ENCODE measurements around the gene ETF1.
"Not testable (repeated sequence)": the region's sequence is repeated elsewhere in the genome, so short reads cannot be mapped to it uniquely, and the experiment has no call there.

ETF1 gene

GRCh38 chr5:138482638-138483037 lies 60.4 kb downstream of the ETF1 start:
- DNase-seq, result no peak

- no peak for DNase-seq
Observed at GRCh38 chr5:138476918-138477317, 66.1 kb downstream of the ETF1 start.

- not testable (repeated sequence) for DNase-seq
Observed at GRCh38 chr5:138473151-138473550, 69.9 kb downstream of the ETF1 start.

- no peak for DNase-seq
Observed at GRCh38 chr5:138472353-138472752, 70.7 kb downstream of the ETF1 start.

DNA sequence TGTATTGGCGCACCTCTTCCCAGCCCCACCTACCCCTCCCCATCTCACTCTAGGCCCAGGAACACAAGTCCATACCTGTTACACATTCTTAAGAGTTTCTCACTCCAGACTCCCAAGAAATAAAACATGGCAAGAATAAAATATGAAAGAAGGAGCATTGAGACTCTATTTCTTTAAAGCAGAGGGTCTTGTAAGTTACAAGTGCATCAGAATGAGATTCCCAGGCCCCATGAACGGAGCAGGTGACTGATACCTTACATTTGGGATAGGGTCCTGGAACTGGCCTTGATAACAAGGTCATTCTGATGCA lies 72.0 kb downstream of the ETF1 start:
- DNase-seq, result no peak

- DNase-seq, result no peak
Observed at GRCh38 chr5:138470322-138471051, 72.5 kb downstream of the ETF1 start.

DNA sequence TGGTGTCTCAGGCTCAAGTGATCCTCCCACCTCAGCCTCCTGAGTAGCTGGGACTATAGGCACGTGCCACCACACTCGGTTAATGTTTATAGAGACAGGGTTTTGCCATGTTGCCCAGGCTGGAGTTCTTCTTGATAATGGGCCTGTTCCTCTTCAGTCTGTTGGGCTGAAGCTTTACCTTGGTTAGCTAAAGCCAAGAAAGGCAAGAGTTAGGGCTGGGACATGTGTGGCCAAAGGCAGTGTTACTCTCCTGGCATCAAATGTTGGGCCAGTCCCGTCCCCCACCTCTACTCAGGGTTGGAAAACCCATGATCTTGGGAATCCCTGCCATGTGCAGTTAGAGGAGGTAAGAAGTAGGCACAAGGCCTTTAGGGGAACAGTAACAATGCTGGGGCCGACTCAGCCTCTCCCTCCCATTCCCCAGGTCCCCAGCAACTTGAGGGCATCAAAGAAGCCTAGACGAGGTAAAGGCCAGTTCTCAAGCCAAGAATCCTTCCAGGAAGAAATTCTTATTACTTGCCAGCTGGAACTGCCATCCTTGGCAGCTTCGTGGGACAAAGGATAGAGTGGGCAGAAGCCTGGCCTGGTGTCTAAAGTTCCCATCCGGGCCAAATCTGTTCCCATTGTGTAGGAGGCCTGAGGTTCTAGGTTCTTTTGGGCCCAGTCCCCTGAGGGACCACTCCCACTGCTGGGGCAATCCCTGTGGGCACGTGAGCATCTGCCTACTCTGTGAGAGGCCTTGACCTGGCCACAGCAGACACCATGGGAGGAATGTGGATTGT lies 73.3 kb downstream of the ETF1 start:
- DNase-seq, result no peak

GRCh38 chr5:138468966-138469539 lies 74.0 kb downstream of the ETF1 start:
- DNase-seq, result no peak

- no peak for DNase-seq
Observed at GRCh38 chr5:138468133-138468965, 74.7 kb downstream of the ETF1 start.

- DNase-seq, result no peak
Observed at GRCh38 chr5:138467711-138468132, 75.3 kb downstream of the ETF1 start.

DNA sequence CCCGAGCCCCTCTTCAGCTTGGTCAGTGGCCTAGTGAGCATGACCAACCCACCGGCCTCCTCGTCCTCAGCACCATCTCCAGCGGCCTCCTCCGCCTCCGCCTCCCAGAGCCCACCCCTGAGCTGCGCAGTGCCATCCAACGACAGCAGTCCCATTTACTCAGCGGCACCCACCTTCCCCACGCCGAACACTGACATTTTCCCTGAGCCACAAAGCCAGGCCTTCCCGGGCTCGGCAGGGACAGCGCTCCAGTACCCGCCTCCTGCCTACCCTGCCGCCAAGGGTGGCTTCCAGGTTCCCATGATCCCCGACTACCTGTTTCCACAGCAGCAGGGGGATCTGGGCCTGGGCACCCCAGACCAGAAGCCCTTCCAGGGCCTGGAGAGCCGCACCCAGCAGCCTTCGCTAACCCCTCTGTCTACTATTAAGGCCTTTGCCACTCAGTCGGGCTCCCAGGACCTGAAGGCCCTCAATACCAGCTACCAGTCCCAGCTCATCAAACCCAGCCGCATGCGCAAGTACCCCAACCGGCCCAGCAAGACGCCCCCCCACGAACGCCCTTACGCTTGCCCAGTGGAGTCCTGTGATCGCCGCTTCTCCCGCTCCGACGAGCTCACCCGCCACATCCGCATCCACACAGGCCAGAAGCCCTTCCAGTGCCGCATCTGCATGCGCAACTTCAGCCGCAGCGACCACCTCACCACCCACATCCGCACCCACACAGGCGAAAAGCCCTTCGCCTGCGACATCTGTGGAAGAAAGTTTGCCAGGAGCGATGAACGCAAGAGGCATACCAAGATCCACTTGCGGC lies 75.9 kb downstream of the ETF1 start:
- DNase-seq, result no peak

DNA sequence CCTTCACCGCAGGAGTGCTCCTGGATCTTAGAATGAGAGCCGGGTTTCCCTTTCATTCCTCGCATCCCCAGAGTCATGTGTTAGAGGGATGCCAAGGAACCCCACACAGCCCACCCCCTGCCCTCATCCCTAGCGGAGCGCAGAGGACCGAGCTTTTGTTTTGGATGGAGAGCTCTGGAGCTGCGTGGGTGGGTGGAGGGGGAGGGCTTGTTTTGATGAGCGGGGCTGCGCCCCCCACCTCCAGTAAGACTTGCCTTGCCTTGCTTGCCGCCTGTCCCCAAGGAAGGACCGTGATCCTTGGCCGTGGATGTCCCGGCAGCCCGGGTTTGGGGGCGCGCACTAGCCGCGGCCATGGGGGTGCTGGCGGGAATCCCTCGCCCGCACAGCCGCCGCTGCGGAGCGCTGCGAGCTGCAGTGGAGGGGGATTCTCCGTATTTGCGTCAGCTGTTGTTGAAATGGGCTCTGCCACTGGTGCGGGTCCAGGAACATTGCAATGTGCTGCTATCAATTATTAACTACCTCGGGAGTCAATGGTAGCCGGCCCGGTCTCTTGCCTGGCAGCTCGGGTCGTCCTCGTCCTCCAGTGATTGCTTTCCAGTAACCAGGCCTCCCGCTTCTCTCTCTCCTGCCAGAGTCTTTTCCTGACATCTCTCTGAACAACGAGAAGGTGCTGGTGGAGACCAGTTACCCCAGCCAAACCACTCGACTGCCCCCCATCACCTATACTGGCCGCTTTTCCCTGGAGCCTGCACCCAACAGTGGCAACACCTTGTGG lies 76.7 kb downstream of the ETF1 start:
- DNase-seq, result no peak

DNA sequence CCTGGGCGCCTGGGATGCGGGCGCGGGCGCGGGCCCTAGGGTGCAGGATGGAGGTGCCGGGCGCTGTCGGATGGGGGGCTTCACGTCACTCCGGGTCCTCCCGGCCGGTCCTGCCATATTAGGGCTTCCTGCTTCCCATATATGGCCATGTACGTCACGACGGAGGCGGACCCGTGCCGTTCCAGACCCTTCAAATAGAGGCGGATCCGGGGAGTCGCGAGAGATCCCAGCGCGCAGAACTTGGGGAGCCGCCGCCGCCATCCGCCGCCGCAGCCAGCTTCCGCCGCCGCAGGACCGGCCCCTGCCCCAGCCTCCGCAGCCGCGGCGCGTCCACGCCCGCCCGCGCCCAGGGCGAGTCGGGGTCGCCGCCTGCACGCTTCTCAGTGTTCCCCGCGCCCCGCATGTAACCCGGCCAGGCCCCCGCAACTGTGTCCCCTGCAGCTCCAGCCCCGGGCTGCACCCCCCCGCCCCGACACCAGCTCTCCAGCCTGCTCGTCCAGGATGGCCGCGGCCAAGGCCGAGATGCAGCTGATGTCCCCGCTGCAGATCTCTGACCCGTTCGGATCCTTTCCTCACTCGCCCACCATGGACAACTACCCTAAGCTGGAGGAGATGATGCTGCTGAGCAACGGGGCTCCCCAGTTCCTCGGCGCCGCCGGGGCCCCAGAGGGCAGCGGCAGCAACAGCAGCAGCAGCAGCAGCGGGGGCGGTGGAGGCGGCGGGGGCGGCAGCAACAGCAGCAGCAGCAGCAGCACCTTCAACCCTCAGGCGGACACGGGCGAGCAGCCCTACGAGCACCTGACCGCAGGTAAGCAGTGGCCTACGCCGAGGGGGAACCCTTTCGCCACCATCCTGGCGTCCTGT lies 77.5 kb downstream of the ETF1 start, which contains the start of gene EGR1:
Gene EGR1 (plus strand): TSS at position 219 of the 864 bp plus-strand sequence. CDS start 283 bp downstream, at position 502.
- DNase-seq, result peak; percentile 85

DNA sequence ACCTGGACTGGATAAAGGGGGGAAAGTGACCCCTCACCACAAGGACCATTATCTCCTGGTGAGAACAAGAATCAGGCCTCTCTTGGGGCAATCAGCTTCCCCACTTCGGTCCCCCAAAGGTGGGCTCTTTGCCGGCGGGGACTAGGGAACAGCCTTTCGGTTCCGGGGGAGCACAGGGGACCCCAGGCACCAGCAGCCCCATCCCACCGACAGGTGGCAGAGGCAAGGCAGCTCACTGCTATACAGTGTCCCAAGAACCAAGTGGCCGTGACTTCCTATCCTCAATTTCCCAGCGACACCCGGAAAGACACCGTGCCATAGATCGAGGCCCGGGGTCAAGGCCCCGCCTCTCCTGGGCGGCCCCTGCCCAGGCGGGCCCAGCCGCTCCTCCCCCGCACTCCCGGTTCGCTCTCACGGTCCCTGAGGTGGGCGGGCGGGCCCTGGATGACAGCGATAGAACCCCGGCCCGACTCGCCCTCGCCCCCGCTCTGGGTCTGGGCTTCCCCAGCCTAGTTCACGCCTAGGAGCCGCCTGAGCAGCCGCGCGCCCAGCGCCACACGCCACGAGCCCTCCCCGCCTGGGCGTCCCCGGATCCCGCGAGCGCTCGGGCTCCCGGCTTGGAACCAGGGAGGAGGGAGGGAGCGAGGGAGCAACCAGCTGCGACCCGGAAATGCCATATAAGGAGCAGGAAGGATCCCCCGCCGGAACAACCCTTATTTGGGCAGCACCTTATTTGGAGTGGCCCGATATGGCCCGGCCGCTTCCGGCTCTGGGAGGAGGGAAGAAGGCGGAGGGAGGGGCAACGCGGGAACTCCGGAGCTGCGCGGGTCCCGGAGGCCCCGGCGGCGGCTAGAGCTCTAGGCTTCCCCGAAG lies 78.4 kb downstream of the ETF1 start:
- DNase-seq, result peak; percentile 98

- DNase-seq, result peak; percentile 91
Observed at GRCh38 chr5:138464008-138464387, 79.0 kb downstream of the ETF1 start.

DNA sequence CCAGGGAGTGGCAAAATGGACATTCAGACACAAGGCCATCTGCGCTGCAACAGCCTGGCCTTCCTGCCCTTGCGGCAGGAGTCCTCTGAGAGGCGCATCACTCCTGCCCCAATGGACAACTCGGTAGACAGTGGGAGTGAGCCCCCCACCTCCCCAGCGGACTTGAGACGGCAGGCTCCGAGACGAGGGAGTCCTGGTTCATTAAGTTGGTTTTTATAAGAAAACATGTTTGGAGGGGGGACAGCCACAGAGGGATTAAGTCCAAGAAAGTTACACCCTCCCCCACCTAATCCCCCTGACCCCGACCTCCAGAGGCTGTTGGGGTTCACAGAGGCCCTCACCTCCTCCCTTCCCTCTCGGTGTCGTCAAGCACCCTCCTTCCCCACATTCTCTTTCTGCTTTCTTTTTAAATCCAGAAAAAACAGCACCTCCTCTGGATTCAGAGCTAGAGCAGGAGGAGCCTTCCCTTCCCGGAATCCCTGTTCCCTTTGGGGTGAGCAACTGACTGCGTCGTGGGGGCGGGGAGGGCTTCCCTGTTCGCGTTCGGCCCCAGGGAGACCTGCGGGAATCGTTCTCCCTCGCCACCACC lies 79.5 kb downstream of the ETF1 start:
- no peak for DNase-seq

DNA sequence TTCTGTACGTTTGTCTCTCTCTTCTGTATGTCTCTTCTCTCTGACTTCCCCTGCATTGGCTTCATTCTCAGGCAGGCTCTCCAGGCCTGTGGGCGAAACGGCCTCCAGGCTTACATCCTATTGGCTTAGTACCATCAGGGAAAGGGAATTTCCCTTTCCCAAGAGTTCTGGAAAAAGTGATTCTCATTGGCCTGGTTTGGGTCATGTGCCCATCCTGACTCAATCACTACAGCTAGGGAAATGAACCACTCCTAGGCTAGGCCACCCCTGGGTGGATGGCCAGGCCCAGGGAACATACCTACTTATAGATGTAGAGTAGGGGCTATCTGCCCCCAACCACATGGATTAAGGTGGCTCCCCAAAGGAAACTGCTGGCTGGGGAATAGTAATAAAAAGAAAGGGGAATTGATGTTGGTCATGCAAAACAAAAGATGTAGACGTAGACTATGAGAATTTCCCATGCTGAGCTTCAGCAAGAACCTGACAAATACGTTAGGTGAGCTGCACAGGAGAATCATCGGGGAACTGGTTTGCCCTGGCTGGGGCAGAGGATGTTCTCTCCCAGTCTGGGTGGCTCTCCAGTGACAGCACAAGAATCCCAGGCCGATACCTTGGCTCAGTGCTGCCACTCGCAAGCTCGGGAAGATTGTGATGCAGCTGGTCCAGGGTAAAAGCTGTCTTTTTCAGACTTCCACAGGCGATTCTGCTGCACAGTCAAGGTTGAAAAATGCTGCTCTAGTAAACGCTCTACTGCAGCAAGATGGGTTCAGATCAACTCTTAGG lies 81.5 kb downstream of the ETF1 start:
- DNase-seq, result peak; percentile 90

GRCh38 chr5:138460032-138460693 lies 82.9 kb downstream of the ETF1 start:
- DNase-seq, result no peak
